ENCODE results near the gene MYH10.
A peak's percentile ranks its signal among the peaks of the same experiment; 100 is the strongest.

Gene MYH10

GRCh38 chr17:8430966-8431365, 199.6 kb downstream of the MYH10 start:
- Histone ChIP-seq H3K27me3 (ENCODE audit: control insufficient read depth in 2 of 2, insufficient read depth in 2 of 2, low read length in 2 of 2) (no peaks in the 10 kb centered on the region), H3K9me3 (ENCODE audit: control insufficient read depth in 2 of 2, low read length in 2 of 2) (no peaks in the 10 kb centered on the region), H3K27ac (ENCODE audit: low read depth in 2 of 2, low read length in 2 of 2) (no peak overlapping the region), H3K36me3 (ENCODE audit: control insufficient read depth in 2 of 2, insufficient read depth in 2 of 2, low read length in 2 of 2) (no peaks in the 10 kb centered on the region), H3K4me3 (ENCODE audit: low read length in 2 of 2) (no peak overlapping the region), H3K9ac (ENCODE audit: low read depth in 1 of 2, low read length in 2 of 2) (no peak overlapping the region), H3K4me1 (ENCODE audit: control insufficient read depth in 2 of 2, insufficient read depth in 2 of 2, low read length in 2 of 2) (peaks cover 0 to 6% of the 10 kb centered on the region in 2 donors)

- Histone ChIP-seq H3K4me3 (ENCODE audit: low read length in 2 of 2) (no peak overlapping the region), H3K36me3 (ENCODE audit: control insufficient read depth in 2 of 2, insufficient read depth in 2 of 2, low read length in 2 of 2) (no peaks in the 10 kb centered on the region)
These were observed 203.7 kb downstream of the MYH10 start for GRCh38 chr17:8426802-8427201.

GRCh38 chr17:8426094-8426720, 204.3 kb downstream of the MYH10 start:
- Histone ChIP-seq H3K27me3 (ENCODE audit: control insufficient read depth in 2 of 2, insufficient read depth in 2 of 2, low read length in 2 of 2) (no peaks in the 10 kb centered on the region), H3K4me3 (ENCODE audit: low read length in 2 of 2) (no peak overlapping the region), H3K9me3 (ENCODE audit: control insufficient read depth in 2 of 2, low read length in 2 of 2) (no peaks in the 10 kb centered on the region), H3K27ac (ENCODE audit: low read depth in 2 of 2, low read length in 2 of 2) (peak overlapping the region; percentile 48 to 68), H3K9ac (ENCODE audit: low read depth in 1 of 2, low read length in 2 of 2) (no peak overlapping the region), H3K4me1 (ENCODE audit: control insufficient read depth in 2 of 2, insufficient read depth in 2 of 2, low read length in 2 of 2) (peaks cover 3 to 4% of the 10 kb centered on the region in 2 donors), H3K36me3 (ENCODE audit: control insufficient read depth in 2 of 2, insufficient read depth in 2 of 2, low read length in 2 of 2) (no peaks in the 10 kb centered on the region)

More at GRCh38 chr17:8426802-8427201, 203.7 kb downstream of the MYH10 start:
- Histone ChIP-seq H3K9me3 (ENCODE audit: control insufficient read depth in 2 of 2, low read length in 2 of 2) (no peaks in the 10 kb centered on the region), H3K9ac (ENCODE audit: low read depth in 1 of 2, low read length in 2 of 2) (no peak overlapping the region), H3K27me3 (ENCODE audit: control insufficient read depth in 2 of 2, insufficient read depth in 2 of 2, low read length in 2 of 2) (no peaks in the 10 kb centered on the region), H3K4me1 (ENCODE audit: control insufficient read depth in 2 of 2, insufficient read depth in 2 of 2, low read length in 2 of 2) (peaks cover 3 to 4% of the 10 kb centered on the region in 2 donors), H3K27ac (ENCODE audit: low read depth in 2 of 2, low read length in 2 of 2) (peak overlapping the region in 1 of 2 donors; percentile 68)

Measured in mucosa of rectum (tissue), 2 donors.